ENCODE results near the gene OR4K5.

Gene OR4K5
- long read RNA-seq = 0 reads

GRCh38 chr14:19920021-19920657 is at the start of gene OR4K5:
TSS of gene OR4K5 (plus strand) at chr14:19920607. CDS start at chr14:19920607, 0 bp downstream.
- TF ChIP-seq SPI1 (IDR thresholded peaks at IDR 0.05; ENCODE audit: borderline replicate concordance, low read depth) = no peak
- TF ChIP-seq GABPA (IDR thresholded peaks at IDR 0.05; ENCODE audit: low read depth) = no peak
- TF ChIP-seq REST (IDR thresholded peaks at IDR 0.05; ENCODE audit: insufficient replicate concordance, low read depth) = no peak
- TF ChIP-seq POLR2AphosphoS5 (IDR thresholded peaks at IDR 0.05; ENCODE audit: low read depth) = no peak
- no peak for TF ChIP-seq CTCF (IDR thresholded peaks at IDR 0.05; ENCODE audit: insufficient read depth, low read length)
- Histone ChIP-seq H3K4me3 (replicated peaks; ENCODE audit: insufficient read depth, low read length) (no peak within 1 kb of the TSS), H3K27me3 (ENCODE audit: insufficient read depth, poor library complexity, severe bottlenecking) (peaks cover 4% of the 10 kb centered on the region), H3K27ac (replicated peaks) (no peak within 1 kb of the TSS)
- no peak for DNase-seq (ENCODE audit: low read depth in 1 of 2, low spot score in 1 of 2)

GRCh38 chr14:19873178-19873577 is 47.2 kb upstream of the OR4K5 start:
- no peak for DNase-seq (ENCODE audit: low read depth in 1 of 2, low spot score in 1 of 2)
- TF ChIP-seq REST (IDR thresholded peaks at IDR 0.05; ENCODE audit: insufficient replicate concordance, low read depth) (no peak), CTCF (IDR thresholded peaks at IDR 0.05; ENCODE audit: insufficient read depth, low read length) (no peak), SPI1 (IDR thresholded peaks at IDR 0.05; ENCODE audit: borderline replicate concordance, low read depth) (no peak), GABPA (IDR thresholded peaks at IDR 0.05; ENCODE audit: low read depth) (no peak), POLR2AphosphoS5 (IDR thresholded peaks at IDR 0.05; ENCODE audit: low read depth) (no peak)
- Histone ChIP-seq H3K4me3 (replicated peaks; ENCODE audit: insufficient read depth, low read length) (no peak overlapping the region), H3K27ac (replicated peaks) (no peak overlapping the region), H3K27me3 (ENCODE audit: insufficient read depth, poor library complexity, severe bottlenecking) (no peaks in the 10 kb centered on the region)

- Histone ChIP-seq H3K27ac (replicated peaks) (no peak within 1 kb of the TSS), H3K27me3 (ENCODE audit: insufficient read depth, poor library complexity, severe bottlenecking) (no peaks in the 10 kb centered on the region), H3K4me3 (replicated peaks; ENCODE audit: insufficient read depth, low read length) (no peak within 1 kb of the TSS)
- TF ChIP-seq CTCF (IDR thresholded peaks at IDR 0.05; ENCODE audit: insufficient read depth, low read length) (no peak), REST (IDR thresholded peaks at IDR 0.05; ENCODE audit: insufficient replicate concordance, low read depth) (no peak), SPI1 (IDR thresholded peaks at IDR 0.05; ENCODE audit: borderline replicate concordance, low read depth) (no peak), POLR2AphosphoS5 (IDR thresholded peaks at IDR 0.05; ENCODE audit: low read depth) (no peak), GABPA (IDR thresholded peaks at IDR 0.05; ENCODE audit: low read depth) (no peak)
- no peak for DNase-seq (ENCODE audit: low read depth in 1 of 2, low spot score in 1 of 2)
Measured at GRCh38 chr14:19874842-19875241, 45.6 kb upstream of the OR4K5 start, which contains the start of gene OR4K2. TSS of gene OR4K2 (plus strand) at chr14:19875142. CDS start at chr14:19876268, 1,126 bp downstream.

Data from HL-60 (cell line).